ENCODE measurements around the gene APRT. TPM values are rescaled to one million over a fixed set of nuclear protein-coding genes. Genes with fewer than 3 reads are reported as not detected.

The APRT gene
- total and polyA plus RNA-seq, 2 donors: 122 to 198 TPM

- Histone ChIP-seq H3K4me3 (ENCODE audit: low read length in 2 of 2) (no peak overlapping the region), H3K36me3 (ENCODE audit: control insufficient read depth in 2 of 2, insufficient read depth in 2 of 2, low read length in 1 of 2) (peaks cover 6 to 12% of the 10 kb centered on the region in 2 donors), H3K9me3 (ENCODE audit: control insufficient read depth in 2 of 2, insufficient read depth in 1 of 2, low read length in 1 of 2) (peaks cover 0 to 8% of the 10 kb centered on the region in 2 donors), H3K27ac (ENCODE audit: low read depth in 1 of 2, low read length in 1 of 2) (no peak overlapping the region), H3K4me1 (ENCODE audit: control insufficient read depth in 2 of 2, insufficient read depth in 2 of 2, low read length in 2 of 2) (peaks cover 0 to 30% of the 10 kb centered on the region in 2 donors), H3K27me3 (ENCODE audit: control insufficient read depth in 2 of 2, insufficient read depth in 1 of 2, low read length in 1 of 2) (no peaks in the 10 kb centered on the region)
- no peak for DNase-seq (ENCODE audit: low read depth in 6 of 9, low spot score in 9 of 9)
- 98% methylated on average over 11 of the region's 11 CpGs for WGBS
These were observed 50.6 kb downstream of the APRT start for GRCh38 chr16:88761143-88761534.

- no peak overlapping the region for H3K4me3 ChIP-seq (ENCODE audit: low read length in 2 of 2)
- WGBS: 98% methylated on average over 24 of the region's 24 CpGs
- peaks cover 0 to 29% of the 10 kb centered on the region in 2 donors for H3K4me1 ChIP-seq (ENCODE audit: control insufficient read depth in 2 of 2, insufficient read depth in 2 of 2, low read length in 2 of 2)
- peaks cover 0 to 8% of the 10 kb centered on the region in 2 donors for H3K9me3 ChIP-seq (ENCODE audit: control insufficient read depth in 2 of 2, insufficient read depth in 1 of 2, low read length in 1 of 2)
- H3K36me3 ChIP-seq (ENCODE audit: control insufficient read depth in 2 of 2, insufficient read depth in 2 of 2, low read length in 1 of 2): peaks cover 2 to 12% of the 10 kb centered on the region in 2 donors
- no peak for DNase-seq (ENCODE audit: low read depth in 6 of 9, low spot score in 9 of 9)
- H3K27ac ChIP-seq (ENCODE audit: low read depth in 1 of 2, low read length in 1 of 2): no peak overlapping the region
- no peaks in the 10 kb centered on the region for H3K27me3 ChIP-seq (ENCODE audit: control insufficient read depth in 2 of 2, insufficient read depth in 1 of 2, low read length in 1 of 2)
These were observed 51.1 kb downstream of the APRT start for GRCh38 chr16:88760424-88761142.

- H3K4me3 ChIP-seq (ENCODE audit: low read length in 2 of 2): no peak overlapping the region
- H3K27ac ChIP-seq (ENCODE audit: low read depth in 1 of 2, low read length in 1 of 2): peak overlapping the region in 1 of 2 donors; percentile 66
- H3K36me3 ChIP-seq (ENCODE audit: control insufficient read depth in 2 of 2, insufficient read depth in 2 of 2, low read length in 1 of 2): peaks cover 2 to 12% of the 10 kb centered on the region in 2 donors
- WGBS: 98% methylated on average over 22 of the region's 22 CpGs
- H3K27me3 ChIP-seq (ENCODE audit: control insufficient read depth in 2 of 2, insufficient read depth in 1 of 2, low read length in 1 of 2): no peaks in the 10 kb centered on the region
- no peak for DNase-seq (ENCODE audit: low read depth in 6 of 9, low spot score in 9 of 9)
- peaks cover 0 to 29% of the 10 kb centered on the region in 2 donors for H3K4me1 ChIP-seq (ENCODE audit: control insufficient read depth in 2 of 2, insufficient read depth in 2 of 2, low read length in 2 of 2)
- peaks cover 0 to 8% of the 10 kb centered on the region in 2 donors for H3K9me3 ChIP-seq (ENCODE audit: control insufficient read depth in 2 of 2, insufficient read depth in 1 of 2, low read length in 1 of 2)
These were observed 51.8 kb downstream of the APRT start for GRCh38 chr16:88759976-88760350.

Other genes with a start within 250 kb of the APRT start
- 11.2 TPM for gene ZC3H18, start 241.5 kb downstream of the APRT start, total RNA-seq
- gene ZC3H18, start 241.5 kb downstream of the APRT start, polyA plus RNA-seq: 28.9 TPM
- gene IL17C, start 173.4 kb downstream of the APRT start, total RNA-seq: 0.05 TPM
- 0.09 TPM for gene IL17C, start 173.4 kb downstream of the APRT start, polyA plus RNA-seq
- 200 TPM for gene CYBA, start 160.9 kb downstream of the APRT start, total RNA-seq
- 208 TPM for gene CYBA, start 160.9 kb downstream of the APRT start, polyA plus RNA-seq
- gene MVD, start 148.8 kb downstream of the APRT start, total RNA-seq: 22.1 TPM
- gene MVD, start 148.8 kb downstream of the APRT start, polyA plus RNA-seq: 30.2 TPM
- gene SNAI3, start 125.4 kb downstream of the APRT start, total RNA-seq: 1.5 TPM
- gene SNAI3, start 125.4 kb downstream of the APRT start, polyA plus RNA-seq: 2.9 TPM
- 32.6 TPM for gene RNF166, start 105.5 kb downstream of the APRT start, total RNA-seq
- gene RNF166, start 105.5 kb downstream of the APRT start, polyA plus RNA-seq: 144 TPM
- 14.7 TPM for gene CTU2, start 105.4 kb downstream of the APRT start, total RNA-seq
- 18.6 TPM for gene CTU2, start 105.4 kb downstream of the APRT start, polyA plus RNA-seq
- 25.2 TPM for gene PIEZO1, start 26.7 kb downstream of the APRT start, total RNA-seq
- 115 TPM for gene PIEZO1, start 26.7 kb downstream of the APRT start, polyA plus RNA-seq
- 11.7 TPM for gene CDT1, start 8.1 kb downstream of the APRT start, total RNA-seq
- gene CDT1, start 8.1 kb downstream of the APRT start, polyA plus RNA-seq: 1.4 TPM
- 4.8 TPM for gene GALNS, start 45.0 kb upstream of the APRT start, total RNA-seq
- gene GALNS, start 45.0 kb upstream of the APRT start, polyA plus RNA-seq: 23.9 TPM
- 54.1 TPM for gene TRAPPC2L, start 45.2 kb upstream of the APRT start, total RNA-seq
- gene TRAPPC2L, start 45.2 kb upstream of the APRT start, polyA plus RNA-seq: 49.1 TPM
- 0.09 TPM for gene PABPN1L, start 54.7 kb upstream of the APRT start, total RNA-seq
- gene PABPN1L, start 54.7 kb upstream of the APRT start, polyA plus RNA-seq: 0.34 TPM
- gene CBFA2T3, start 165.3 kb upstream of the APRT start, total RNA-seq: 11.2 TPM
- gene CBFA2T3, start 165.3 kb upstream of the APRT start, polyA plus RNA-seq: 19.1 TPM

Measured in thymus (tissue), 11 donors.